ENCODE results near the gene SULT1A2. TPM values are rescaled to one million over a fixed set of nuclear protein-coding genes. Genes with fewer than 3 reads are reported as not detected.
"Not testable (repeated sequence)": the region's sequence is repeated elsewhere in the genome, so short reads cannot be mapped to it uniquely, and the experiment has no call there.

The SULT1A2 gene
- under 1 TPM in 1 of 2 donors, not detected in 1; 0.61 TPM for total RNA-seq

- DNase-seq (ENCODE audit: low spot score) (no peak), ATAC-seq (no peak)
- Mint-ChIP-seq H3K36me3 (no peaks in the 10 kb centered on the region), H3K4me1 (ENCODE audit: low read depth in 2 of 2) (peaks cover 0 to 8% of the 10 kb centered on the region in 2 donors), H3K9me3 (no peaks in the 10 kb centered on the region), H3K4me3 (no peak within 1 kb of the TSS), H3K27me3 (no peaks in the 10 kb centered on the region), H3K27ac (no peak within 1 kb of the TSS)
These were observed at the start of gene SULT1A2 for GRCh38 chr16:28596840-28597691. Gene SULT1A2 (minus strand): TSS chr16:28597050. CDS start chr16:28595930, 1,120 bp downstream.

GRCh38 chr16:28639959-28640358 lies 43.1 kb upstream of the SULT1A2 start:
- not testable (repeated sequence) for H3K4me3 Mint-ChIP-seq, H3K27ac Mint-ChIP-seq

GRCh38 chr16:28638359-28638758 lies 41.5 kb upstream of the SULT1A2 start:
- H3K4me1 Mint-ChIP-seq (ENCODE audit: low read depth in 2 of 2); H3K9me3 Mint-ChIP-seq; ATAC-seq; H3K27ac Mint-ChIP-seq; H3K27me3 Mint-ChIP-seq; DNase-seq (ENCODE audit: low spot score); H3K4me3 Mint-ChIP-seq; H3K36me3 Mint-ChIP-seq: not testable (repeated sequence)

More at GRCh38 chr16:28639959-28640358, 43.1 kb upstream of the SULT1A2 start:
- H3K27me3 Mint-ChIP-seq; H3K36me3 Mint-ChIP-seq; DNase-seq (ENCODE audit: low spot score); H3K4me1 Mint-ChIP-seq (ENCODE audit: low read depth in 2 of 2); ATAC-seq; H3K9me3 Mint-ChIP-seq: not testable (repeated sequence)

GRCh38 chr16:28637765-28638164 lies 40.9 kb upstream of the SULT1A2 start, which contains the start of gene NPIPB8:
Gene NPIPB8 (plus strand): TSS chr16:28638065. CDS start chr16:28638361, 296 bp downstream.
- H3K9me3 Mint-ChIP-seq; H3K4me3 Mint-ChIP-seq; H3K4me1 Mint-ChIP-seq (ENCODE audit: low read depth in 2 of 2); H3K27ac Mint-ChIP-seq; H3K36me3 Mint-ChIP-seq; ATAC-seq; H3K27me3 Mint-ChIP-seq; DNase-seq (ENCODE audit: low spot score): not testable (repeated sequence)

- H3K27me3 Mint-ChIP-seq; H3K4me3 Mint-ChIP-seq; H3K27ac Mint-ChIP-seq; H3K36me3 Mint-ChIP-seq; ATAC-seq; H3K9me3 Mint-ChIP-seq; DNase-seq (ENCODE audit: low spot score); H3K4me1 Mint-ChIP-seq (ENCODE audit: low read depth in 2 of 2): not testable (repeated sequence)
These were observed 39.4 kb upstream of the SULT1A2 start for GRCh38 chr16:28636093-28636823.

DNA sequence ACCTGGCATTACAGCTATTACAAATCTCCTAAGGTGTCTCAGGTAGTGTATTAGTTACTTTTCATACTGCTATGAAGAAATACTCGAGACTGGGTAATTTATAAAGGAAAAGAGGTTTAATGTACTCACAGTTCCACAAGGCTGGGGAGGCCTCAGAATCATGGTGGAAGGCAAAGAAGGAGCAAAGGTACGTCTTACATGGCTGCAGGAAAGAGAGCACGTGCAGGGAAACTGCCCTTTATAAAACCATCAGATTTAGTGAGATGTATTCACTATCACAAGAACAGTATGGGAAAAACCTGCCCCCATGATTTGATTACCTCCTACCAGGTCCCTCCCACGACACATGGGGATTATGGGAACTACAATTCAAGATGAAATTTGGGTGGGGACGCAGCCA lies 34.1 kb upstream of the SULT1A2 start:
- H3K9me3 Mint-ChIP-seq; H3K27me3 Mint-ChIP-seq; H3K4me1 Mint-ChIP-seq (ENCODE audit: low read depth in 2 of 2); H3K4me3 Mint-ChIP-seq; H3K36me3 Mint-ChIP-seq; DNase-seq (ENCODE audit: low spot score); ATAC-seq; H3K27ac Mint-ChIP-seq: not testable (repeated sequence)

DNA sequence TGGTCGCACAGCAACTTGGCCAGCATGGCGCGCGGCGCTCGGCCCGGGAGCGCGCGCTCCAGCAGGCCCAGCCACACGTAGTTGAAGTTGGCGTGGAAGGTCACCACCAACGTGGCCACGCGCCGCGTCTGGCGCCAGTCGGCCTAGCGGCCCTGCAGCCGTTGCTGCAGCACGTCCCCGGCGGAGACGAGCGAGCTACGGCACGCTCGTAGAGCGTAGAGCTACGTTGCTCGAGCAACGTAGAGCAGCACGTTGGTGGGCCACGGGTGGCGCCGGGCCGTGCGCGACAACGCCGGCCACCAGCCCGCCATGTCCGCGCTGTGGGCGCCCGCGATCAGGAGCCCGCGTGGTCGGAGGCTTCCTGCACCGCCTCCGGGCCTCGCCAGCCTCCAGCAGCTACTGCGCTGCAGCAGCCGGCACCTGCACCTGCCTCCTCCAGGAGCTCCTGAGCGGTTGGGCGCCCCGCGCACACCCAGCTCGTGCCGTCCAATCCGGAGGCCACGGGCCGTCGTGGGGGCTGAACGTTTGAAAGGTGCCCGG lies 26.4 kb upstream of the SULT1A2 start:
- Mint-ChIP-seq H3K4me3 (peak overlapping the region; percentile 72), H3K27me3 (peaks cover 6 to 9% of the 10 kb centered on the region in 2 donors), H3K9me3 (no peaks in the 10 kb centered on the region), H3K36me3 (no peaks in the 10 kb centered on the region), H3K27ac (no peak overlapping the region), H3K4me1 (ENCODE audit: low read depth in 2 of 2) (peaks cover 4 to 7% of the 10 kb centered on the region in 2 donors)
- DNase-seq (ENCODE audit: low spot score) (no peak), ATAC-seq (peak; percentile 90 to 91)

- not testable (repeated sequence) for H3K4me1 Mint-ChIP-seq (ENCODE audit: low read depth in 2 of 2); H3K9me3 Mint-ChIP-seq; DNase-seq (ENCODE audit: low spot score); H3K36me3 Mint-ChIP-seq; H3K27me3 Mint-ChIP-seq
- peak; percentile 10 to 30 for ATAC-seq
- Mint-ChIP-seq H3K4me3 (peak overlapping the region; percentile 72), H3K27ac (peak overlapping the region; percentile 9 to 35)
These were observed 25.8 kb upstream of the SULT1A2 start for GRCh38 chr16:28622532-28623171.

DNA sequence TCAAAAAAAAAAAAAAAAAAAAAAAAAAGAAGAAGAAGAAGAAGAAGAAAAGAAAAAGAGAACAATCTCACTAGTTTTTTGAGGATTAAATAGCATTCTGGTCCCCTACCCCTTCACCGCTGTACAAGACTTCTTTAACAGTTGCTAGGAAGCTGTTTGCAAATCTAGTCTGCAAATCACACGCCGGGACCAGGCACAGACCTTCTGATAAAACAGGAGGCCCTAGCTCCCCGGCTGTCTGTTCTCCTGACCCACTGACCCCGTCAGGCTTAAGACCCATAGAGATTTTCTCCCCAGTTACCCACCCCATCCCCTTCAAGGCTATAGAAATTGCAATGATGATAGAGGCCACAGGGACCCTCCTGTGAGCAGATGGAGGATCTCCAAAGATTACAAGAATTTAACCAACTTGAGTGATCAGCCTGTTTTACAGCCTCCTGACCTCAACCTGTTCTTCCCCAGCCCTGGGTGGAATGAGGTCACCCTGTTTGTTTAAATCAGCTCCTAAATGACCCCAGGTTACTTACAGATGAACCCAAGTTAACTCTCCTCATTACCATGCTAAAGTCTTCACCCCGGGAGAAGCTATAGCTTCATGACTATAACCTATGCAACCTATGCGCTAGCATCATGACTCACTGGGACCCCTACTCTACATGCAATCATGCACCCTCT lies 24.8 kb upstream of the SULT1A2 start:
- Mint-ChIP-seq H3K27me3 (peaks cover 5 to 9% of the 10 kb centered on the region in 2 donors), H3K4me1 (ENCODE audit: low read depth in 2 of 2) (peaks cover 4 to 7% of the 10 kb centered on the region in 2 donors), H3K36me3 (no peaks in the 10 kb centered on the region), H3K4me3 (peak overlapping the region; percentile 24), H3K27ac (peak overlapping the region in 1 of 2 donors; percentile 9), H3K9me3 (no peaks in the 10 kb centered on the region)
- ATAC-seq = no peak
- DNase-seq (ENCODE audit: low spot score) = no peak

- not testable (repeated sequence) for ATAC-seq; H3K9me3 Mint-ChIP-seq; H3K27ac Mint-ChIP-seq; H3K27me3 Mint-ChIP-seq; H3K36me3 Mint-ChIP-seq; H3K4me1 Mint-ChIP-seq (ENCODE audit: low read depth in 2 of 2); H3K4me3 Mint-ChIP-seq; DNase-seq (ENCODE audit: low spot score)
These were observed 23.5 kb upstream of the SULT1A2 start for GRCh38 chr16:28620316-28620715.

GRCh38 chr16:28617874-28618273 lies 21.0 kb upstream of the SULT1A2 start:
- ATAC-seq = no peak
- no peaks in the 10 kb centered on the region for H3K27me3 Mint-ChIP-seq

GRCh38 chr16:28616636-28617035 lies 19.8 kb upstream of the SULT1A2 start:
- Mint-ChIP-seq H3K36me3 (no peaks in the 10 kb centered on the region), H3K27ac (peak overlapping the region in 1 of 2 donors; percentile 31), H3K4me3 (no peak overlapping the region), H3K4me1 (ENCODE audit: low read depth in 2 of 2) (peaks cover under 1 to 5% of the 10 kb centered on the region in 2 donors), H3K27me3 (no peaks in the 10 kb centered on the region), H3K9me3 (no peaks in the 10 kb centered on the region)
- ATAC-seq = no peak
- no peak for DNase-seq (ENCODE audit: low spot score)

More at GRCh38 chr16:28617874-28618273, 21.0 kb upstream of the SULT1A2 start:
- H3K27ac Mint-ChIP-seq = peak overlapping the region in 1 of 2 donors; percentile 31
- no peak overlapping the region for H3K4me3 Mint-ChIP-seq
- no peak for DNase-seq (ENCODE audit: low spot score)
- H3K9me3 Mint-ChIP-seq = no peaks in the 10 kb centered on the region
- peaks cover 7 to 9% of the 10 kb centered on the region in 2 donors for H3K4me1 Mint-ChIP-seq (ENCODE audit: low read depth in 2 of 2)
- H3K36me3 Mint-ChIP-seq = no peaks in the 10 kb centered on the region

DNA sequence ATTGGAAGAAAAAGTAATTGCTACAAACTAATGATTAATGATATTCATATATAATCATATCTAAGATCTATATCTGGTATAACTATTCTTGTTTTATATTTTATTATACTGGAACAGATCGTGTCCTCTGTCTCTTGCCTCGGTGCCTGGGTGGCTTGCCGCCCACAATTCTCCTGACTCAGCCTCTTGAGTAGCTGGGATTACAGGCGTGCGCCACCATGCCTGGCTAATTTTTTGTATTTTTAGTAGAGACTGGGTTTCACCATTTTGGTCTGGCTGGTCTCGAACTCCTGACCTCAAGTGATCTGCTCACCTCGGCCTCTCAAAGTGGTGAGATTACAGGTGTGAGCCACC lies 19.4 kb upstream of the SULT1A2 start:
- not testable (repeated sequence) for DNase-seq (ENCODE audit: low spot score); H3K27ac Mint-ChIP-seq; H3K9me3 Mint-ChIP-seq; H3K27me3 Mint-ChIP-seq; ATAC-seq; H3K36me3 Mint-ChIP-seq; H3K4me3 Mint-ChIP-seq; H3K4me1 Mint-ChIP-seq (ENCODE audit: low read depth in 2 of 2)

Data from natural killer cell treated with Interleukin-12 subunit alpha and Interleukin-12 subunit beta and Interleukin-15 and Interleukin-18, amount 100 ng/mL, for 72 hours (primary cell).